Anterior cingulate cortex (tissue), 58 donors: ENCODE results near the gene GRN.
A peak's percentile ranks its signal among the peaks of the same experiment; 100 is the strongest.
"Not testable (repeated sequence)": the region's sequence is repeated elsewhere in the genome, so short reads cannot be mapped to it uniquely, and the experiment has no call there.

Experiments
- DNase-seq, 58 donors: peaks; one replicate each; lab custom pipeline; 2025; lab: John Stamatoyannopoulos, UW

Gene GRN

DNA sequence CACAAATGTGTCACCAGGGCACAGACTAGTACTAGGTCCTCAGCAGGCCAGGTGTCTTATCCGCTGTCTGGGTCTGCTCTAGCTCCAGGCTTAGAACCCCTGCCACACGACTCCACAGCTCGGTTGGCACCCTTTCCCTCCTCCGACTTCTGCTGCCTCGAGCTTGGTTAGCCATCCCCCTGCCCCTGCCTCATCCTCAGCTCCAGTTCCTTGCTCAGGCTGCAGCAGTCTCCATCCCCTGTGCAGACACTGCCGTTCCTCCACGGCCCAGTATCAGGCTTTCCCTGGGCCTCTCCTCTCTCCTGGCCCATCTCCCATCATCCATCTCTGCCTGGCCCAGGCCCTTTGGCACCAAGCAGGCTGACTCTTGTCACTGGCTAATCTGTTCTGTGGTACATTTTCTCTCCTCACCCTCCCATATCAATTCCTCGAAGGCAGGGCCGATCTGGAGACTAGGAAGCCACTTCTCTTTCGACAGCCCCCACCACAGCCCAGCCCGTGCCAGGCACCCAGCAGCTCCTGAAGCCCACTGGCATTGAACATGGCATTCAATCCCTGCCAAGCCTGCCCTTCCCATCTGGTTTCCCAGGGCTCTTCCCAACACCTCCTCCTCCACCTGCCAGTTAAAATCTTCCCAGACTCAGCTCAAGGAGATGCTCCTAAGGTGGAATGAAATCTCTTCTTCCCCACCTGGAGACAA is 1.4 kb upstream of the GRN start:
- DNase-seq: no peak

GRCh38 chr17:44345454-44346026 is 438 bp downstream of the GRN start:
- peak in 53 of 58 donors; percentile 28 to 81 (median 52) for DNase-seq

DNA sequence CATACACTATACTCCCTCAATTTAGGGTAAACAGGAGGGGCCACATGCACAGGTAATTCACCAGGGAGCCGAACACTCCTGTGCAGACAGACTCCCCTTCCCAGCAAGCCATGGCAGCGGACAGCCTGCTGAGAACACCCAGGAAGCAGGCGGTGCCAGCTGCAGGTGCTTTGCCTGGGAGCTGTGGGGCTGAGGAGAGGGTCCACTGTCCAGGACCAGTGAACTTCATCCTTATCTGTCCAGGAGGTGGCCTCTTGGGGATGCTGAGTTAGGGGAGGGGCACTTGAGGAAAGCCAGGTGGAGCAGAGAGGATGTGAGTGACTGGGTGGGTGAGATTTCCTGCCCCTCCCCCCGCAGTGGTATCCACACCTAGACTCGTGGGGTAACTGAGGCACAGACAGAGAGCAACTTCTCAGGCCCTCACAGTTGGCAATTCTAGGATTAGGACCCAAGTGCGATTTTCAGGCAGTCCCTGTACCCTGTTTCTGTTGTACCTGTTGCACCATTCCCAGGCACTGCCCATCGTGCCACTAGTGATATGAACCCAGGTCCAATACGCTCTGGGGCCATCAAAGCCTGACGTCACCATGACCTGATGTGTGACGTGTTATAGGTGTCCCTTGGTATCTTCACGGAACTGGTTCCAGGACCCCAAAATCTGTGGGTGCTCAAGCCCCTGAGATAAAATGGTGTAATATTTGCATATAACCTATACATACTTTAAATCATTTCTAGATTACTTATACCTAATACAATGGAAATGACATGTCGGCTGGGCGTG is 1.2 kb downstream of the GRN start:
- DNase-seq: no peak

DNA sequence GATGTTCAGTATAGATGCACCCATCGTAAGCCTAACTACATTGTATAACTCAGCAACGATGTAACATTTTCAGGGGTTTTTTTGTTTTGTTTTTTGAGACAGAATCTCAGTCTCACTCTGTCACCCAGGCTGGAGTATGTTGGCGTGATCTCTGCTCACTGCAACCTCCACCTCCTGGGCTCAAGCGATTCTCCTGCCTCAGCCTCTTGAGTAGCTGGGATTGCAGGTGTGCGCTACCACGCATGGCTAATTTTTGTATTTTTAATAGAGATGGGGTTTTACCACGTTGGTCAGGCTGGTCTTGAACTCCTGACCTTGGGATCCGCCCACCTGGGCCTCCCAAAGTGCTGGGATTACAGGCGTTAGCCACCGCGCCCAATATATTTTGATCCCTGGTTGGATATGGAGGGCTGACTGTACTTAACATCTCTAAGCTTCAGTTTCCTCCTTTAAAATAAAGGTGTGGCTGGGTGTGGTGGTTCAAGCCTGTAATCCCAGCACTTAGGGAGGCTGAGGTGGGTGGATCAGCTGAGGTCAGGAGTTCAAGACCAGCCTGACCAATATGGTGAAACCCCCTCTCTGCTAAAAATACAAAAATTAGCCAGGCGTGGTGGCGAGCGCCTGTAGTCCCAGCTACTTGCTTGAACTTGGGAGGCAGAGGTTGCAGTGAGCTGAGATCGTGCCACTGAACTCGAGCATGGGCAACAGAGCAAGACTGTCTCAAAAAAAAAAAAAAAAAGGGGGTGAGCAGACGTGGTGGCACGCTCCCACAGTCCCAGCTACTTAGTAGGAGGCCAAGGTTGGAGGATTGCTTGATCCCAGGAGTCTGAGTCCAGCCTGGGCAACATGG is 2.3 kb downstream of the GRN start:
- not testable (repeated sequence) for DNase-seq

GRCh38 chr17:44348234-44348987 is 3.3 kb downstream of the GRN start:
- peak in 25 of 58 donors; percentile 8 to 63 (median 30) for DNase-seq

GRCh38 chr17:44348988-44349364 is 3.9 kb downstream of the GRN start:
- DNase-seq: no peak

DNA sequence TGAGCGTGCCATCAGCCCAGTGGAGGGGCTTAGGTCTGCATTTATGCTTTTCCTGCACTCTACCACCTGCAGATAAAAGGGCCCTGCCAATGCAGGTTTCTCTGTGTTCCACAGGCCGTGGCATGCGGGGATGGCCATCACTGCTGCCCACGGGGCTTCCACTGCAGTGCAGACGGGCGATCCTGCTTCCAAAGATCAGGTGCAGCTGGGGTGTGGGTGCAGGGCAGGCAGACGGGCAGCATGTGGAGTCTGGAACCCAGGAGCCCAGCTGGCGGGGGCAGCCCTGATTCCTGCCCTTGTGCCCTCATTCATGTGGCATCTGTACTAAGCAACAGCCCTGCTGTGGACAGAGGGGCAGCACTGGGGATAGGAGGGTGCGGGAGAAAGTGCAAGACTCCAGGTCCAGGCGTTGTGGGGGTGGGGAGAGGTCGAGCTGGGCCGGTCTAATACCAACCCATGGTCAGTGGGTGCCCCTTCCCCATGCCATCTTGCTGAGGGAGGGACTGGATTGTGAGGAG is 4.5 kb downstream of the GRN start:
- DNase-seq: no peak

DNA sequence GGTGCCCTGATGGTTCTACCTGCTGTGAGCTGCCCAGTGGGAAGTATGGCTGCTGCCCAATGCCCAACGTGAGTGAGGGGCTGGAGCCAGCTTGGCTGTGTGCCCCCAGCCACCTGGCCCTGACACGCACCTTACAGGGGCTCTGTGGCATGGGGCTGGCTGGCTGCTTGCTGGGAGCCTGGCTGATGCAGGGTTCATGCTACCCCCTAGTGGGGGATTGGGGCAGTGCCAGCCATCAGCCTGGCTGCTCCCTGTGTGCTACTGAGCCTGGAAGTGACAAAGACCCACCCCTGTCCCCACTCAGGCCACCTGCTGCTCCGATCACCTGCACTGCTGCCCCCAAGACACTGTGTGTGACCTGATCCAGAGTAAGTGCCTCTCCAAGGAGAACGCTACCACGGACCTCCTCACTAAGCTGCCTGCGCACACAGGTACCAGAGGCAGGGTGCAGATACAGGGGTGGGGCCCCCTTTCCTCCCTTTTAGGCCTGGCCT is 5.7 kb downstream of the GRN start:
- peak in 49 of 58 donors; percentile 14 to 82 (median 44) for DNase-seq

GRCh38 chr17:44351464-44351863 is 6.4 kb downstream of the GRN start:
- DNase-seq: no peak

GRCh38 chr17:44351961-44352827 is 7.1 kb downstream of the GRN start:
- DNase-seq: no peak

- DNase-seq: no peak
Measured at GRCh38 chr17:44352828-44353671, 7.9 kb downstream of the GRN start.

DNA sequence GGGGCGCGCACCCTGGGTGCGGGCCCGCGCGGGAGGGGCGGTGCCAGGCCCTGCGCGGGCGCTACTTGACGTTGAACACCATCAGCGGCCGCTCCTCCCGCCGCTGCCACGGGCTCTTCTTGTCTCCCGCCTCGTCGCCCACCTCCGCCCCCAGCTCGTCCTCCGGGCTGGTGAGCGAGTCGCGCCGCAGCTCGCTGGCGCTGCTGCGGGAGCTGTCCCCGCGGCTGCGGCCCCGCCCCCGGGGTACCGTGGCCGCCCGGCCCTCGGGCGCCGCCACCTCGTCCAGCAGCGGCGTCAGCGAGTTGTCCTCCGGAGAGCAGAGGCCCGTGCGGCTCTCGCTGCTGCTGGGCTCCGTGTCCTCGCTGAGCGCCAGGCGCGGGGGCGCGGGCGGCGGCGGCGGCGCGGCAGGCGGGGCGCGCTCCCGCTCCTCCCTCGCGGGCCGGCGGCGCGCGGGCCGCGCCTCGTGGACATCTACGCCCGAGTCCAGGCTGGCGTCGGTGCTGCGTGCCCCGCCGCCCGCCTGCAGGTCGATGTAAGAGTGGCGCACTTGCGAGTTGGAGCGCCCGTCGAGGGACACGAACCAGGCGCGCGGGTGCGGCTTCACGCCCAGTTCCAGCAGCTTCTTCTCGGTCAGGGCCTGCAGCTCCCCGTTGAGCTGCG is 8.7 kb downstream of the GRN start:
- DNase-seq: peak in 2 of 58 donors; percentile 10 to 23

- DNase-seq: no peak
Measured at GRCh38 chr17:44354582-44355561, 9.8 kb downstream of the GRN start.

DNA sequence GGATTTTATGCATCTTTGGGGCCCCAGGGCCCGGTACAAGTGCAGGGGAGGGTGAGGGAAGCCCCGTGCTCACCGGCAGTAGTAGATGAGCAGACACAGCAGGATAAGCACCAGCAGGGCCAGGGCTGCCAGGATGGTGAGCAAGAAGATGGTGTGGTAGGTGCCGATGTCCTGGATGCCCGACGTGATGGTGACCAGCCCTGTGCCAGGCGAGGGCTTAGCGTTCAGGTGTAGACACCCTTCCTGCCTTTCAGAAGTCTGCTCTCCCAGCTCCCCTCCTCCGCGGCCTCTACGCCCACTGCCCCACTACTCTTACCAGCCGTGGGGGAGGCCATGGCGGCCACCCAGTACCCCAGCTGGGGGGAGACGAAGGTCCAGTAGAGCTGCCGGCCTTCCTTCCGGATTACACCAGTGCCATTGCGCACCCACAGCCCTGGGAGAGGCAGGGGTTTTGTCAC is 10.6 kb downstream of the GRN start:
- no peak for DNase-seq

DNA sequence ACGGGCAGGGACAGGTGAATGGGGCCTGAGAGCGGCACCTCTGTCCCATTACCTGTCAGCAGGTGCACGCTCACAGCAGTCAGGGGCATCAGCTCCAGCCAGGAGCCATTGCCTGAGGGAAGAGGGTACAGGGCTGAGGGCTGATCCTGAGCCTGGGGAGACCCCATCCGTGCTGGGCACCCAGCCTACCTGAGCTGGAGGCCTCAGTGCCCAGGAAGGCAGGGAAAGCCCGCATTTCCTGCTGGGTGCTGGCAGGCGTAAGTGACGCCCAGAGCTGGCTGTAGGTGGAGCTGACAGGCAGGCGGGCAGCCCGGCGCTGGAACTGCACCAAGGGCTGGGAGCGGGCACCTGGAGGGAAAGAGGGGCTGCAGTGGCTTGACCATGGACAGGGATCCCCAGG is 11.1 kb downstream of the GRN start:
- no peak for DNase-seq

DNA sequence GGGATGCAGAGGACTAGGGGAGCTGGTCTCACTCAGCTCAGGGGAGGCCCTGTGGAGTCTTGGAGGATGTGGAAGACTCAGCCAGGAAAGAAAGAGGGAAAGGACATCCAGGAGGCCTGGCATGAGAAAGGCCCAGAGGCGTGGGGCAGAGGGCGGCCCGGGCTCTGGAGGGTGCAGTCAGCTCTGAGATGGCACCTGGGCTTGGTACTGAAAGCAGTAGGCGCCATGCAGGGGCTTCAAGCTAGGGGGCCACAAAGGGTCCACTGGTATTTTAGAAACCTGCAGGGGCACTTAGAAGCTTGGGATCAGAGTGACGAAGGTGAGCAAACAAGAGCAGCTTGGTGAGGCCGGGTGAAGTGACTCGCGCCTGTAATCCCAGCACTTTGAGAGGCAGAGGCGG is 13.0 kb downstream of the GRN start:
- no peak for DNase-seq
